Measurements from ENCODE around the gene CLPTM1L. TPM values are rescaled to one million over a fixed set of nuclear protein-coding genes. Genes with fewer than 3 reads are reported as not detected.
A peak's percentile ranks its signal among the peaks of the same experiment; 100 is the strongest.

Gene CLPTM1L
- total RNA-seq, 2 donors from 2014 or later: 68.0 to 89.4 TPM

DNA sequence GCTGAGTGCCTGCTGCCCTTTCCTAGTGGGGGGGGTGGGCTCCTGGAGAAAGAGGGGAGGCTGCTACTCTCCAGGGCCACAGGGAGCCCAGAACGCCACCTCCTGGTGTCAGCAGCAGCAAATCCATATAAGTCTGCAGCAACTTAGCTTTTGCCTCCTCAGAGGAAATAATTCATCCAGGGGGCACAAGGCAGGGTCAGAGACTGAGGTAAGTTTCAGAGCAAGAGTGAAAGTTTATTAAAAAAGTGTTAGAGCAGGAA, 4.0 kb upstream of the CLPTM1L start:
- Histone ChIP-seq H3K4me1 (ENCODE audit: control insufficient read depth, insufficient read depth, low read length) (peaks cover under 1% of the 10 kb centered on the region), H3K9me3 (ENCODE audit: control insufficient read depth, low read length) (no peaks in the 10 kb centered on the region), H3K36me3 (ENCODE audit: control insufficient read depth, insufficient read depth, low read length) (no peaks in the 10 kb centered on the region), H3K27ac (ENCODE audit: low read depth, low read length) (no peak overlapping the region), H3K9ac (ENCODE audit: extremely low read depth, low read length, poor library complexity, severe bottlenecking) (no peak overlapping the region), H3K27me3 (ENCODE audit: control insufficient read depth, insufficient read depth, low read length, poor library complexity, severe bottlenecking) (no peaks in the 10 kb centered on the region), H3K4me3 (ENCODE audit: low read length) (no peak overlapping the region)
- WGBS, 2 experiments (ENCODE audit: insufficient coverage in 1 of 2, insufficient read length in 1 of 2): 94% methylated on average over 1 of the region's 1 CpG; no CpG with 5 or more reads in 1 of the 2 experiments
- Mint-ChIP-seq H3K36me3 (ENCODE audit: low read depth) (peaks cover 3% of the 10 kb centered on the region), H3K27ac (no peak overlapping the region), H3K4me3 (no peak overlapping the region), H3K9me3 (no peaks in the 10 kb centered on the region), H3K4me1 (peaks cover 11% of the 10 kb centered on the region), H3K27me3 (ENCODE audit: insufficient read depth) (no peaks in the 10 kb centered on the region)
- no peak for DNase-seq
- TF ChIP-seq, protein P1, sequence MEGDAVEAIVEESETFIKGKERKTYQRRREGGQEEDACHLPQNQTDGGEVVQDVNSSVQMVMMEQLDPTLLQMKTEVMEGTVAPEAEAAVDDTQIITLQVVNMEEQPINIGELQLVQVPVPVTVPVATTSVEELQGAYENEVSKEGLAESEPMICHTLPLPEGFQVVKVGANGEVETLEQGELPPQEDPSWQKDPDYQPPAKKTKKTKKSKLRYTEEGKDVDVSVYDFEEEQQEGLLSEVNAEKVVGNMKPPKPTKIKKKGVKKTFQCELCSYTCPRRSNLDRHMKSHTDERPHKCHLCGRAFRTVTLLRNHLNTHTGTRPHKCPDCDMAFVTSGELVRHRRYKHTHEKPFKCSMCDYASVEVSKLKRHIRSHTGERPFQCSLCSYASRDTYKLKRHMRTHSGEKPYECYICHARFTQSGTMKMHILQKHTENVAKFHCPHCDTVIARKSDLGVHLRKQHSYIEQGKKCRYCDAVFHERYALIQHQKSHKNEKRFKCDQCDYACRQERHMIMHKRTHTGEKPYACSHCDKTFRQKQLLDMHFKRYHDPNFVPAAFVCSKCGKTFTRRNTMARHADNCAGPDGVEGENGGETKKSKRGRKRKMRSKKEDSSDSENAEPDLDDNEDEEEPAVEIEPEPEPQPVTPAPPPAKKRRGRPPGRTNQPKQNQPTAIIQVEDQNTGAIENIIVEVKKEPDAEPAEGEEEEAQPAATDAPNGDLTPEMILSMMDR (conservative IDR thresholded peaks at IDR 0.05): peak; percentile 34

DNA sequence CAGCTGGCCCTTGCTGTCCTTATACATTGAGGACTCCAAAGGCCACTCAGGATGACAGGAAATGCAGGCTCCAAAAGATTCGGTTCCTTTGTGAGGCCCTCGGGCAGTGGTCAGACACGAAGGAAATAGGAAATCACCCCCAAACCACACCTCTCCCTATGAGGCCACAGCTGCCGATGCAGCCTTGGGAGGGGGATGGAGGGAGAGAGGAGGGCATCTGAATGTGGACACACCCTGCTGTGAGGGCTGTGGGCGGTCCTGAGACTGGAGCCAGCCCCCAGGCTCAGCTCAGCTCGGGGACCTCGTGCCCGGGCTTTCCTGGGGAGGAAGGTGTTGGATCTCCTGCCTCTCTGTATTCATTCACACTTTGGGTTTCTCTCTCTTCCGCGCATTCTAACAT, 2.7 kb upstream of the CLPTM1L start:
- Mint-ChIP-seq H3K27ac (no peak overlapping the region), H3K9me3 (no peaks in the 10 kb centered on the region), H3K4me3 (no peak overlapping the region), H3K36me3 (ENCODE audit: low read depth) (peaks cover 10% of the 10 kb centered on the region), H3K4me1 (peaks cover 13% of the 10 kb centered on the region), H3K27me3 (ENCODE audit: insufficient read depth) (no peaks in the 10 kb centered on the region)
- 79 to 87% methylated on average over 4 to 10 of the region's 10 CpGs for WGBS, 2 experiments (ENCODE audit: insufficient coverage in 1 of 2, insufficient read length in 1 of 2)
- Histone ChIP-seq H3K9ac (ENCODE audit: extremely low read depth, low read length, poor library complexity, severe bottlenecking) (no peak overlapping the region), H3K36me3 (ENCODE audit: control insufficient read depth, insufficient read depth, low read length) (peaks cover 9% of the 10 kb centered on the region), H3K27ac (ENCODE audit: low read depth, low read length) (no peak overlapping the region), H3K4me3 (ENCODE audit: low read length) (no peak overlapping the region), H3K9me3 (ENCODE audit: control insufficient read depth, low read length) (no peaks in the 10 kb centered on the region), H3K27me3 (ENCODE audit: control insufficient read depth, insufficient read depth, low read length, poor library complexity, severe bottlenecking) (no peaks in the 10 kb centered on the region), H3K4me1 (ENCODE audit: control insufficient read depth, insufficient read depth, low read length) (peaks cover 7% of the 10 kb centered on the region)
- TF ChIP-seq, protein P1 (conservative IDR thresholded peaks at IDR 0.05): no peak
- no peak for DNase-seq

DNA sequence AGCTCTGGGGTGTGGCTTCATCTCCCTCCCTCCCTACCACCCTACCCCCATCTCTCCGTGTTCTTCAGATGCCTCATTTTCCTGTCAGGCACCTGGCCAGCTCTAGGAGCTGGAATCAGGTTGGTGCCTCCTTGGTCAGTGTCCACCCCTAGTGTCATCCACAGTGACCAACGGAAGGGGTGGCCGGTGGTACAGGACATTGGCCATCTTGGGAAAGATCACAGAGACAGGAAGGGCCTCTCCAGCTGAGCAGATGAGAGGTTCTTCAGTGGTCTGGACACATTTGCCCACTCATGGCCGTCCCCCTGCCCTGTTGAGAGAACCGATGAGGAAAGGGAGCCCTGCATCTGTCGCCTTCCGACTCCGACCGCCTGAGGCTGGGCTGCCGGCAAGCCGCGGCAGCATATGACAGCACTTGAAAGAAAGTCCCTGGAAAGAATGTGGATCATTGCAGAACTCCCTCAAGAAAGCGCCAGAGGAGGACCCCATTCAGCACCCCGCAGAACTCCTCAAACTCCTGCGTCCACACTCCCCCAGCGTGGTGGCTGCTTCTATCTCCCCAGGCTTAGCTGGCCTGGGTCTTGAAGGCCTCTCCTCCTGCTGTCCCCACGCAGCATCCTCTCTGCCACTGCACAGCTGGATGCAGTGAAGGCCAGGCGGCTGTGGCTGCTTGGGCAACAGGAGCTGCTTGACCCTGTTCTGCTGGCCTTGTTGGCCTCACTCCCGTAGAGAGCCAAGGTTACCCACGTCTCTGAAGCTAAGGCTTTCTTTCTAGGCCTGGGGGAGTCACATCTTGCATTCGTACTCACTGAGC, 1.9 kb upstream of the CLPTM1L start:
- 87 to 90% methylated on average over 16 to 21 of the region's 21 CpGs for WGBS, 2 experiments (ENCODE audit: insufficient coverage in 1 of 2, insufficient read length in 1 of 2)
- no peak overlapping the region for H3K4me3 ChIP-seq (ENCODE audit: low read length)
- H3K36me3 Mint-ChIP-seq (ENCODE audit: low read depth): peaks cover 16% of the 10 kb centered on the region

More for the DNA sequence above, 1.9 kb upstream of the CLPTM1L start:
- Histone ChIP-seq H3K27ac (ENCODE audit: low read depth, low read length) (no peak overlapping the region), H3K4me1 (ENCODE audit: control insufficient read depth, insufficient read depth, low read length) (peaks cover 7% of the 10 kb centered on the region), H3K9me3 (ENCODE audit: control insufficient read depth, low read length) (no peaks in the 10 kb centered on the region), H3K9ac (ENCODE audit: extremely low read depth, low read length, poor library complexity, severe bottlenecking) (no peak overlapping the region), H3K27me3 (ENCODE audit: control insufficient read depth, insufficient read depth, low read length, poor library complexity, severe bottlenecking) (no peaks in the 10 kb centered on the region), H3K36me3 (ENCODE audit: control insufficient read depth, insufficient read depth, low read length) (peaks cover 16% of the 10 kb centered on the region)
- H3K4me3 Mint-ChIP-seq: peak overlapping the region; percentile 80
- TF ChIP-seq, protein P1 (conservative IDR thresholded peaks at IDR 0.05): no peak
- no peaks in the 10 kb centered on the region for H3K9me3 Mint-ChIP-seq
- peaks cover 13% of the 10 kb centered on the region for H3K4me1 Mint-ChIP-seq
- H3K27me3 Mint-ChIP-seq (ENCODE audit: insufficient read depth): no peaks in the 10 kb centered on the region
- no peak for DNase-seq
- H3K27ac Mint-ChIP-seq: no peak overlapping the region

Measured in endodermal cell (in vitro differentiated cells).